Left ventricle myocardium inferior (tissue), 1 donor: Measurements from ENCODE around the gene SLC38A10. TPM values are rescaled to one million over a fixed set of nuclear protein-coding genes. Genes with fewer than 3 reads are reported as not detected.

Experiments used
- DNase-seq: peaks from one replicate; pipeline ENCODE4 v3.0.0-alpha.2; 2020
- H3K27ac ChIP-seq: fragments of 200-600 bp; replicated peaks from 2 replicates; pipeline ENCODE4 v1.8.0; 2021
- H3K27me3 ChIP-seq: fragments of 200-600 bp; 2 replicates; pipeline ENCODE4 v1.8.0; 2021; ENCODE audit warnings: low read depth
- H3K36me3 ChIP-seq: fragments of 200-600 bp; 2 replicates; pipeline ENCODE4 v1.8.0; 2021
- H3K4me1 ChIP-seq: fragments of 200-600 bp; 2 replicates; pipeline ENCODE4 v1.8.0; 2021
- H3K4me3 ChIP-seq: fragments of 200-600 bp; 2 replicates; pipeline ENCODE4 v1.8.0; 2021; ENCODE audit warnings: mild to moderate bottlenecking, moderate library complexity
- H3K9me3 ChIP-seq: fragments of 200-600 bp; replicated peaks from 2 replicates; pipeline ENCODE4 v1.8.0; 2021
- CTCF ChIP-seq: fragments of 200-600 bp; IDR thresholded peaks from 2 replicates; pipeline ENCODE4 v1.8.0; 2021; ENCODE audit warnings: antibody characterized with exemption, mild to moderate bottlenecking, borderline replicate concordance
- intact Hi-C: fragments of 100-400 bp; cut with micrococcal nuclease; formaldehyde crosslinking; loops from one replicate; pipeline ENCODE4 v1.11.0; 2022
- total RNA-seq: library from RNA; stranded (reverse); fragmentation: NEBNext Ultra II Directional; extraction: Animal tissue kit (Norgen Biotek cat#: 25700); gene quantifications from one replicate; pipeline ENCODE4 v1.2.1, GENCODE V29; 2021
- donor health status: DM: no; HTN: yes; CAD: no; lungs with severe emphysema.

SLC38A10 gene
- total RNA-seq, 1 donor from 2014 or later, result 50.1 TPM

- DNase-seq, result no peak
These were observed 95.7 kb downstream of the SLC38A10 start for GRCh38 chr17:81199482-81199830.

GRCh38 chr17:81198826-81199481 is 96.2 kb downstream of the SLC38A10 start:
- no peaks in the 10 kb centered on the region for H3K9me3 ChIP-seq
- peaks cover 49% of the 10 kb centered on the region for H3K4me1 ChIP-seq
- TF ChIP-seq CTCF, result no peak
- no peak for DNase-seq
- H3K27me3 ChIP-seq, result no peaks in the 10 kb centered on the region
- no peak overlapping the region for H3K4me3 ChIP-seq
- H3K27ac ChIP-seq, result no peak overlapping the region
- intact Hi-C loops, result no loop called here
- peaks cover 18% of the 10 kb centered on the region for H3K36me3 ChIP-seq

More at GRCh38 chr17:81199482-81199830, 95.7 kb downstream of the SLC38A10 start:
- Histone ChIP-seq H3K4me3 (no peak overlapping the region), H3K27ac (no peak overlapping the region), H3K27me3 (no peaks in the 10 kb centered on the region), H3K36me3 (peaks cover 18% of the 10 kb centered on the region), H3K4me1 (peaks cover 44% of the 10 kb centered on the region), H3K9me3 (no peaks in the 10 kb centered on the region)
- no peak for TF ChIP-seq CTCF
- intact Hi-C loops, result no loop called here

GRCh38 chr17:81197831-81198490 is 97.1 kb downstream of the SLC38A10 start:
- H3K9me3 ChIP-seq, result no peaks in the 10 kb centered on the region
- no peak overlapping the region for H3K27ac ChIP-seq
- H3K27me3 ChIP-seq, result no peaks in the 10 kb centered on the region
- intact Hi-C loops, result no loop called here
- DNase-seq, result no peak
- TF ChIP-seq CTCF, result no peak
- H3K36me3 ChIP-seq, result peaks cover 18% of the 10 kb centered on the region
- peaks cover 51% of the 10 kb centered on the region for H3K4me1 ChIP-seq
- H3K4me3 ChIP-seq, result peak overlapping the region; percentile 48

- intact Hi-C loops, result no loop called here
- Histone ChIP-seq H3K4me1 (peaks cover 51% of the 10 kb centered on the region), H3K27me3 (no peaks in the 10 kb centered on the region), H3K36me3 (peaks cover 18% of the 10 kb centered on the region), H3K4me3 (peak overlapping the region; percentile 48), H3K9me3 (no peaks in the 10 kb centered on the region), H3K27ac (peak overlapping the region; percentile 51)
- TF ChIP-seq CTCF, result no peak
- no peak for DNase-seq
These were observed 97.7 kb downstream of the SLC38A10 start for GRCh38 chr17:81197409-81197795.

GRCh38 chr17:81196505-81197408 is 98.3 kb downstream of the SLC38A10 start:
- Histone ChIP-seq H3K4me1 (peaks cover 51% of the 10 kb centered on the region), H3K4me3 (peak overlapping the region; percentile 48), H3K9me3 (no peaks in the 10 kb centered on the region), H3K36me3 (peaks cover 18% of the 10 kb centered on the region), H3K27me3 (no peaks in the 10 kb centered on the region), H3K27ac (peak overlapping the region; percentile 89)
- DNase-seq, result no peak
- TF ChIP-seq CTCF, result no peak
- intact Hi-C loops, result no loop called here
